ENCODE results near the gene PHACTR1.
"Not testable (repeated sequence)": the region's sequence is repeated elsewhere in the genome, so short reads cannot be mapped to it uniquely, and the experiment has no call there.

Gene PHACTR1

GRCh38 chr6:13215390-13215789 is 498.8 kb downstream of the PHACTR1 start:
- DNase-seq = no peak

- DNase-seq = no peak
Observed at GRCh38 chr6:13216236-13217014, 499.9 kb downstream of the PHACTR1 start.

GRCh38 chr6:13217206-13217905 is 500.8 kb downstream of the PHACTR1 start:
- no peak for DNase-seq

DNA sequence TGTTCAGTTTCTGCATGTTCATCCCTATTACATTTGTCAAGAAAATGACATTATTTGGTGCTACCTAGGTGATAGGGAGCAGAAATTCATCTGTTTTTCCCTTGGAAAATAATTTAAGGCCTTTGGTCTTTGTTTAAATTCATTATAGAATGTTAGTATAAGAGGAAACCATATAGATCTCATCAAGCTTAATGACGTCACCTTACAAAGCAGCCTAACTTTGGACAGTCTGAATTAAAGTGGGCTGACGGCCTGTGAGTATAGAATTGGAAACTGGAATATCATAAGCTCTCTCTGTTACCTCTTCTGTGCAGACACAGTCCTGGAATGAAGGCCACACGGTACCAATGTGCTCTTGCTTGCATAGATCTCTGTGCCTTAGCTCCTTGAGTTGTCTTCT is 503.7 kb downstream of the PHACTR1 start:
- DNase-seq = no peak

GRCh38 chr6:13222048-13222447 is 505.5 kb downstream of the PHACTR1 start:
- DNase-seq = no peak

DNA sequence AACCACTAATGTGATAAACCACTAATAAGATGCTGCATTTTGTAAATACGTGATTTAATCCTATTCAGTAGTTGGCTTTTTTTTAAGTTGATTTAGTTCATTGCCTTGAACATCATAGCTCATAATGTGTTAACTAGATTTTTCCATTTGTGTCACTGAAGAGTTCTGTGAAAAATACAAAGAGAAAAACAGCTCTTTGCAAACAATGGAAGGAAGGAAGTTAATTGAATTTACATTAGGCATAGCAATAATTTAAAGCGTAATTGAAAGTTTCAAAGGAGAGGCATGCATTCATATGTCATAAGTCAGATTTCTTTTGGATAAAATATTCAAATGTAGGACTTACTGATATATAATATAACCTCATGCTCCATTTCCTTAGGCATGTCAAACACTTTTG is 509.5 kb downstream of the PHACTR1 start:
- DNase-seq = no peak

- no peak for DNase-seq
Observed at GRCh38 chr6:13228264-13229204, 512.0 kb downstream of the PHACTR1 start.

DNA sequence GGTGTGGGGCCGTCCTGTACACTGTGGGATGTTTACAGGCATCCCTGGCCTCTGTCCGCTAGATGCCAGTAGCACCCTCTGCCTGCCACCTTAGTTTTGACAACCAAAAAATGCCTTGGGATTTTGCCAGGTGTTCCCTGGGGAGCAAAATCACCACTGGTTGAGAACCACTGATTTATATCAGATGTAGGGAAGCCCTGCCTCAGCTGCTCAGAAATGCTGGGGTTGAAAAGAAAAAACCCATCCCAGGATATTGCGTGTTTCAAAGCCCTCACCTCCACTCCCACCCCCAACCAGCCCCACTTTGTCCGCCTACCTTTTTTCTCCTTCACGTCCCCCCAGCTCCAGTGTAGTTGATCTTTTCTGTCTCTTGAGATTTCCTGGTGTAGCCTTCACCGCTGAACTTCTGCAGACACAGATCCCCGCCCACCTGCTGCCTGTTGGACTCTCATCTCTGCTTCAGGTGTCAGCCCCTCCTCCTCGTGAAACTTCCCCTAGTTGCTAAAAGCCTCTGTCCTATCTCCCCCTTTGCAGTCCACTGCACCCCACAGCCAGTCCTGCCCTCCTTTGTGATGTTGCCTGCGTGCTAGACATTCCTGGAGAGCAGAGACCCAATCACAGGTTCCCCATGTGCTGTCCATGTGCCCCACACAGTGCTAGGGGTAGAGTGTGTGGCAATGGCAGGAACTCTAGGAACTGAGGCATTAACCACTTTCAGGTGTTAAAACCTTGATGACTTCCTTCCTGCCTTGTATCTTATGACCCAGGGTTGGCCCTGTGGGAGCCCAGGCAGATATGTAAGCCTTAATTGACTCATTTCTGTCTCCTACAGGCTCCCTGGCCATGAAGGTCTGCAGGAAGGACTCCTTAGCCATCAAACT is 512.9 kb downstream of the PHACTR1 start:
- peak; percentile 15 for DNase-seq

DNA sequence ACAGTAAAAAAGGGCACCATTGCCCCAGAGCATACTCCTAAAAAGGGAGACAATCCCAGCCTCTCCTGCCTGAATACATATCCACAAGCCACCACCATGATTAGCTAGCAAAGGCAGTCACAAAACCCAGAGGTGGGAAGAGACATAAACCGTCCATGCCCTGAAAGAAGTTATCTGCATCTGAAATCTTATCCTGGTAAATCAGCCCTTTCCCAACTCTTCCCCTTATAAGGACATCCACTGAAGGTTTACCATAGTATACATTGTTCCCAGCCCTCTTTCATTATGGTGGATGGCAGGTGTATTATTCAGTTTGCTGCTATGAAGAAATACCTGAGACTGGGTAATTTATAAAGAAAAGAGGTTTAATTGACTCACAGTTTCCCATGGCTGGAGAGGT is 516.5 kb downstream of the PHACTR1 start:
- DNase-seq = no peak

GRCh38 chr6:13234130-13234529 is 517.6 kb downstream of the PHACTR1 start:
- no peak for DNase-seq

DNA sequence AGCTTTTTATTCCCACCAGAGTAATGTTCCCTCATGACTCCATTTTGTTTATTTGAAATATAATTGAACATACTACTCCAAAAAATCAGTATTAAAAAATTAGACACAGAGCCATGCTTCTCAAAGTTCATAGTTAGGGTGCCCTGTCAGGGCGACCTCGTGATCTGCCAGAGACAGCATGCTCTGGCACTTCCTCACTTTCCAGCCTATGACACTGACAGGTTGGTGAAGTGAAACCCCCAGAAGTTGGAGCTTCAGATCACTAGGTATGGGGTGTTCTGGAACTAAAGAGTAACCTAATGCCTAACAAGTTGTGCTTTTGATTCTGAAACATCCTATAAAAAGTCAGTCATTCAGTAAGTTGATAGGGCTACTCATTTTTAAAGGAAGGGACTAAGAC is 518.8 kb downstream of the PHACTR1 start:
- no peak for DNase-seq

GRCh38 chr6:13237318-13237717 is 520.8 kb downstream of the PHACTR1 start:
- no peak for DNase-seq

GRCh38 chr6:13238017-13238416 is 521.5 kb downstream of the PHACTR1 start:
- DNase-seq = no peak

GRCh38 chr6:13238640-13239216 is 522.2 kb downstream of the PHACTR1 start:
- no peak for DNase-seq

DNA sequence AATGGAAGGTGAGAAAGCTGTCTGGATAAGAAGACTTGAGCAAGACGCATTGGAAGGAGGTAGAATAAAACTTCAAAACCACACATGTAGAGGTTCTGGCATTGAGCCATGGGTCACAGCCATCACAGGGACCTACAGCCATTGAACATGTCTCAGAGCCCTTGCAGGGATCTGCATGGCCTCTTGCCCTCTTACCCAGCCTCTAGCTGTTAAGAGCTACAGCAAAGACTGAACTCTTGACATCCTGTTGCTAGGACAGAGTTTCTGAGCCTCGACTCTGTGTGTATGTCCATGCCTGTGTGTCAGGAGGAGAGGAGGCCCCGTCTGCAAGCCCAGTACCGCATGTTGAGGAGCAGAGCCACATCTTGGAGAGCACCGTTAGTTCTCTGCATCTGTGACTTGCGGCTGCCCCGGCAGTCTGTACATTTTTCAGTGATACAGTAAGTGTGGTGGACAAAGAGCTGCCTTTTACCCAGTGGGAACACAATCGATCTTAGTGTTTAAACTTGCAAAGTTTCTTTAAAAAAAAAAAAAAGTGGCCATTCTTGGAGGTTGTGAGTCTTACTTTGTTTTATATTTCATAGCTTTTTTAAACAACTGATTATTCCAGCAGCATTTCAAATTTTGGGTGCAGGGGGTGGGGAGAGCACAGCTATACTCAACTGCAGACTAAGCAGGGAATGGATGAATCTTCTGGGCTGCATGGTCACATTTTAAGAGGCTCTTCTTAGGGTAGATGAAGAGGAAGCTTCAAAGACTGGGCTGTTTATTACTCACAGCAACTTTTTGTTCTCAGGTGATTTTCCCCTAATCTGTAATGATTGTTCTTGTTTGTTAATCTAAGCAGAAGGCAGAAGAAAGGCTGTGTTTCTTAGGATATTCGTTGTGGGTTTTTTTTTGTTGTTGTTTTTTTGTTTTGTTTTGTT is 523.2 kb downstream of the PHACTR1 start:
- no peak for DNase-seq

GRCh38 chr6:13241364-13241763 is 524.8 kb downstream of the PHACTR1 start:
- no peak for DNase-seq

GRCh38 chr6:13242178-13242577 is 525.6 kb downstream of the PHACTR1 start:
- no peak for DNase-seq

DNA sequence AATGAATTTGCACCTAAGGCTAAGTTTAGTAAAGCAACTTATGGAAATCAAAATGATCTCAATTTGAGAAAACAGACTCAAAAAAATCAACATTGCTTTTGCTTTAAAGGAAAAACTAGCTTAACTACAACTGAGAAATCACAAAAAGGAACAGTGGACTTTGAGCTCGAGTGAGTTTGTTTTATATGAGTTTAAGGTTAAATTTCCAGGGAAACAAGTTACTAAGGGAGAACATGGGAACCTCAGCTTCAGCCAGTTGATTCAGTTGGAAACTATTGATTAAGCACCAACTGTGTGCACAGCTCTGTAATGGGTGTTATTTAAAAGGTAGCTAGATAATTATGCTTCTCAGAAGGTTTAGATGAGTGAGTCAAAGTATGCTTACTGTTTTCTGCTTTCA is 526.0 kb downstream of the PHACTR1 start:
- no peak for DNase-seq

DNA sequence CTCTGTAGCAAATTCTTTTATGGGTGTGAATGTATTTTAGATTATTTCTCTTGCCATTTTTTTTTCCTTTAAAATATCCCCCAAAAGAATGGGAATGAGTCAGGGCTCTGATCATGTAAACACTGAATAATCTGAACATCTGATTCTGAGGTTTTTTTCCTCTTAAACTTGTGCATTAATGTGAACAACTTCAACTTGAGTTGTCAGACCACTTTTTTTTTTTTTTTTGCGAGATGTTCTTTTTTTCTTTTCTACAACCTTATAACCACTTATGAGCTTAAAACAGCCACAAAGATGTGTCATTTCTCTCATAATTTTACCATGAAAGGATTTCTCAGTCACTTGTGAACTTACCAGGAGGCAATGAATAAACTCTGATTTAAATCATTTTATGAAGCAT is 526.5 kb downstream of the PHACTR1 start:
- DNase-seq = no peak

GRCh38 chr6:13243745-13244144 is 527.2 kb downstream of the PHACTR1 start:
- DNase-seq = not testable (repeated sequence)

DNA sequence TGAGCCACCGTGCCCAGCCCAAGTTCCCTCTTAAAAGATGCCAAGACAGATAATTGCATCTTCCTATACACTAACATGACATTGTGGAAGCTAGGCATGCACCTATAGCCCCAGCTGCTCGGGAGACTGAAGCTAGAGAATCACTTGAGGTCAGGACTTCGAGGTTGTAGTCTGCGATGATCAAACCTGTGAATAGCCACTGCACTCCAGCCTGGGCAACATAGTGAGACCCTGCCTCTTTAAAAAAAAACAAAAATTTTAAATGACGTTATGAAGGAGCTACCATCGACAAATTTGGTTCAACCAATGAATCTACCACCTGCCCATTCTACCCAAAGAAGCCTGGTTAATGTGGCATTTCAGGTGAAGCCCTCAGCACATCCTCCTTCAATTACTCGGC is 531.1 kb downstream of the PHACTR1 start:
- no peak for DNase-seq

Measured in stimulated activated CD4-positive, alpha-beta T cell treated with anti-CD3 and anti-CD28 coated beads, Interleukin-15, amount 100 ng/mL, for 24 hours (primary cell).